ENCODE results near the gene CDH22.

CDH22 gene

DNA sequence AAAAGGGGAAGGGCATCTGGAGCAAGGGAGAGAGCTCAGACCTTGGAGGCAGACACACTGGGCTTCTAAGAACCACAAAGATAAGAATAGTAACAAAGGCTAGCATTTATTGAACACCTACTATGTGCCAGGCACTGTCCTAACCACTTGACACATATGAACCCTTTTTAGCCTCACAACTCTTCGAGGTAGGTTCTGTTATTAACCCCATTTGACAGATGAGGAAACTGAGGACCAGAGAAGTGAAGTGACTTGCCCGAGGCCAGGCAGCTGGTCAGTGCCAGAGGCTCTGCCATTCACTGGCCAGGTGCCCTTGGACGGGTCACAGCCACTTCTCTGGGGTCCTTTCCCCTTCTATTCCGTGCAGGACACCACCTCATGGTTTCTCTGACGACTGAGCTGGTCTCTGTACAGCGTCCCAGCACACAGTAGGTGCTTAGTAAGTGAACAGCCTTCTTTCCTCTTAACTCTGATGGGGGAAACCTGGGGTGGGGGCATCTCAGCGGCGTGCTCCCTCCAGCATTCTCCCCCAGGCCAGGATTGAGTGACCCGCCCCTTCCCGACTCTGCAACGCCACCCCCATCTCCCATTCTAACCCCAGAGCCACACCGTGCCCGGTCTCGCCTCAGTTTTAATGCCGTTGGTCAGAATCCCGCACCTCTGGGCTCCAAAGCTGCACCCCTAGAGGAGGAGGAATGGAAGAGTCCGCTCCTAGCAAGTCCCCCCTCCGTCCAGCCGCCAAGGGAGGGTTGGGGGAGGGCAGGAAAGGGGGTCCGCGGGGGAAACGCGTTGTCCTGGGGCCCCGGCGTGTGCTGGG, 134.4 kb downstream of the CDH22 start:
- Mint-ChIP-seq H3K9me3 (no peaks in the 10 kb centered on the region), H3K4me1 (peaks cover 12% of the 10 kb centered on the region)

DNA sequence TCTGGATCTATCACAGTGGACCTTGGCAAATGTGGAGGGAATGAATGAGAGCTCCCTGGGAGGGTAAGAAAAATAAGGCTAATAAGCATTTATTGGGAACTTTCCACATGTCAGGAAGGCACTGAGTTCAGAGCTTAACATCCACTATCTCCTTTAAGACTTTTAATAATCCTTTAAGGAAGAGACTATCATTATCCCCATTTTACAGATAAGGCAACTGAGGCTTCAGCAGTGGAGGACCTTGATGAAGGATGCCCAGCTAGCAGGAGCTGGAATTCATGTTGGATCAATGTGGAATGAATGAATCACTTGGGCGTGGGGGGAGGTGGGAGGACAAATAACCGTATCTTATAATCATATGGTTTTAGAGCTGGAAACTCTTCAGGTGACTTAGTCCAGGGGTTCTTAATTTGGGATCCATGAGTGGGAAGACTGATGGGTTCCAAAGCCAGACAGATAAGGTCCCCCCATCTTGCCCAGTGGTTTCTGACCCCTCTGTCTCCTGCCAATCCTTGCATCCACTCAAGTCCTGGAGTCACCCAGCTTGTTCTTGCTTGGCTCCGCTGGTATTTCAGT, 135.2 kb downstream of the CDH22 start:
- TF ChIP-seq, protein P1, sequence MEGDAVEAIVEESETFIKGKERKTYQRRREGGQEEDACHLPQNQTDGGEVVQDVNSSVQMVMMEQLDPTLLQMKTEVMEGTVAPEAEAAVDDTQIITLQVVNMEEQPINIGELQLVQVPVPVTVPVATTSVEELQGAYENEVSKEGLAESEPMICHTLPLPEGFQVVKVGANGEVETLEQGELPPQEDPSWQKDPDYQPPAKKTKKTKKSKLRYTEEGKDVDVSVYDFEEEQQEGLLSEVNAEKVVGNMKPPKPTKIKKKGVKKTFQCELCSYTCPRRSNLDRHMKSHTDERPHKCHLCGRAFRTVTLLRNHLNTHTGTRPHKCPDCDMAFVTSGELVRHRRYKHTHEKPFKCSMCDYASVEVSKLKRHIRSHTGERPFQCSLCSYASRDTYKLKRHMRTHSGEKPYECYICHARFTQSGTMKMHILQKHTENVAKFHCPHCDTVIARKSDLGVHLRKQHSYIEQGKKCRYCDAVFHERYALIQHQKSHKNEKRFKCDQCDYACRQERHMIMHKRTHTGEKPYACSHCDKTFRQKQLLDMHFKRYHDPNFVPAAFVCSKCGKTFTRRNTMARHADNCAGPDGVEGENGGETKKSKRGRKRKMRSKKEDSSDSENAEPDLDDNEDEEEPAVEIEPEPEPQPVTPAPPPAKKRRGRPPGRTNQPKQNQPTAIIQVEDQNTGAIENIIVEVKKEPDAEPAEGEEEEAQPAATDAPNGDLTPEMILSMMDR (IDR thresholded peaks at IDR 0.05; ENCODE audit: unreplicated experiment in 3 of 3), result no peak
- H3K9me3 Mint-ChIP-seq, result no peaks in the 10 kb centered on the region
- H3K27me3 Mint-ChIP-seq (ENCODE audit: low read depth), result peaks cover 83% of the 10 kb centered on the region
- H3K4me3 Mint-ChIP-seq, result no peak overlapping the region
- no peaks in the 10 kb centered on the region for H3K36me3 Mint-ChIP-seq (ENCODE audit: low read depth)
- H3K4me1 Mint-ChIP-seq, result peaks cover 5% of the 10 kb centered on the region
- no peak overlapping the region for H3K27ac Mint-ChIP-seq

More for the DNA sequence above, 134.4 kb downstream of the CDH22 start:
- peaks cover 88% of the 10 kb centered on the region for H3K27me3 Mint-ChIP-seq (ENCODE audit: low read depth)
- H3K27ac Mint-ChIP-seq, result no peak overlapping the region
- H3K4me3 Mint-ChIP-seq, result no peak overlapping the region
- TF ChIP-seq, protein P1 (IDR thresholded peaks at IDR 0.05; ENCODE audit: unreplicated experiment in 3 of 3), result no peak
- no peaks in the 10 kb centered on the region for H3K36me3 Mint-ChIP-seq (ENCODE audit: low read depth)

DNA sequence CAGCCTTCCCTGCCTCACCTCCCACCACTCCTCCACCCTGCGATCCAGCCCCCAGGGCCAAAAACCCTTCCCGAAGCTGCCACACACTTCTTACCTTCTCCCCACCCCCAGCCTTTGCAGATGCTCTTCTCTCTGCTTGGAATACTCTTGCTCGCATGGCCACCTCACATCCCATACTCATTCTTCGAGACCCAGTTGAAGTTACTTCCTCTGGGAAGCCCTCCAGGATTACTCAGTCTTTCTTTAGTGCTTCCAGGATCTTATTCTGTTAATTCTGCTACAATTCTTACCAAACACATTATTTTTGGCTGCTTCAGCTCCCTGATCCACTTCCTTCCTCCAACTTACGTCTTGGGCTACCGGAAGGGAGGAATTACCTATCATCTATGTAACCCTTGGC, 135.8 kb downstream of the CDH22 start:
- TF ChIP-seq, protein P1 (IDR thresholded peaks at IDR 0.05; ENCODE audit: unreplicated experiment in 3 of 3), result no peak
- no peak overlapping the region for H3K27ac Mint-ChIP-seq
- no peak overlapping the region for H3K4me3 Mint-ChIP-seq
- H3K27me3 Mint-ChIP-seq (ENCODE audit: low read depth), result peaks cover 85% of the 10 kb centered on the region
- no peaks in the 10 kb centered on the region for H3K36me3 Mint-ChIP-seq (ENCODE audit: low read depth)
- peaks cover 5% of the 10 kb centered on the region for H3K4me1 Mint-ChIP-seq
- no peaks in the 10 kb centered on the region for H3K9me3 Mint-ChIP-seq

DNA sequence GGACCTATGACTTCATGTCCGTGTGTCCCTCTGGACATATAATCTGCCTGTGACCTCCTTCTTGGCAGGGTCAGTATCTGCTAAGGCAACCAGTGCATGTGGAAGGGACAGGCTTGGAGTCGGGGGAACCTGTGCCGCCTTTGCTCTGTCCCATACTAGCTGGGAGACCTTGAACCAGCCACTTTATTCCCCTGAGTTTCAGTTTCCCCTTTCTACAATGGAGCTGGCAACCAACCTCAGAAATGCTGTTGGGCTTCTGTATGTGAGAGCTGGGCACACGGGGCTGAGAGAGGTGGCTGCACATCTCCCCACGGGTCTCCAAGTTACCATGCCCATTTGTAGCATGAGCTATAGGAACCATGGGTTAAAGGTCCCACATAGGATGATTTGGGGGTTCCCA, 136.4 kb downstream of the CDH22 start:
- TF ChIP-seq, protein P1 (IDR thresholded peaks at IDR 0.05; ENCODE audit: unreplicated experiment in 3 of 3), result no peak
- peaks cover 5% of the 10 kb centered on the region for H3K4me1 Mint-ChIP-seq
- no peak overlapping the region for H3K4me3 Mint-ChIP-seq

DNA sequence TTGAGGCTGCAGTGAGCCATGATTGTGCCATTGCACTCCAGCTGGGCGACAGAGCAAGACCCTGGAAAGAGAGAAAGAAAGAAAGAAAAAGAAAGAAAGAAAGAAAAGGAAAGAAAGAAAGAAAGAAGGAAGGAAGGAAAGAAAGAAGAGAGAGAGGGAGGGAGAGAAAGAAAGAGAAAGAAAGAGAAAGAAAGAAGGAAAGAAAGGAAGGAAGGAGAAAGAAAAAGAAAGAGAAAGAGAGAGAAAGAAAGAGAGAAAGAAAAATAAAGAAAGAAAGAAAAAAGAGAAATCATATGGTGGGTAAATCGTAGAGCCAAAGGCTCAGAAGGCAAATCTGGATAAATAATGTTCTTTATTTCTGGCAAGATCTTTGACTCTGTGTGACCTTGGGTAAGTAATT, 136.8 kb downstream of the CDH22 start:
- H3K27me3 Mint-ChIP-seq (ENCODE audit: low read depth), result peaks cover 81% of the 10 kb centered on the region
- TF ChIP-seq, protein P1 (IDR thresholded peaks at IDR 0.05; ENCODE audit: unreplicated experiment in 3 of 3), result no peak
- no peak overlapping the region for H3K27ac Mint-ChIP-seq
- H3K9me3 Mint-ChIP-seq, result no peaks in the 10 kb centered on the region
- peaks cover 5% of the 10 kb centered on the region for H3K4me1 Mint-ChIP-seq
- H3K4me3 Mint-ChIP-seq, result no peak overlapping the region
- no peaks in the 10 kb centered on the region for H3K36me3 Mint-ChIP-seq (ENCODE audit: low read depth)

More for the DNA sequence above, 136.4 kb downstream of the CDH22 start:
- no peaks in the 10 kb centered on the region for H3K9me3 Mint-ChIP-seq
- H3K27ac Mint-ChIP-seq, result no peak overlapping the region
- no peaks in the 10 kb centered on the region for H3K36me3 Mint-ChIP-seq (ENCODE audit: low read depth)
- H3K27me3 Mint-ChIP-seq (ENCODE audit: low read depth), result peaks cover 81% of the 10 kb centered on the region

All from nephron (organoid).